Upper lobe of right lung (tissue), 1 donor: Measurements from ENCODE around the gene F7. TPM values are rescaled to one million over a fixed set of nuclear protein-coding genes. Genes with fewer than 3 reads are reported as not detected.
"Not testable (repeated sequence)": the region's sequence is repeated elsewhere in the genome, so short reads cannot be mapped to it uniquely, and the experiment has no call there.

ENCODE experiments used
- ATAC-seq: fragments of 200-7000 bp; cut with Tn5 transposase; one replicate; pipeline ENCODE4 v1.9.1; 2020; ENCODE audit warnings: mild to moderate bottlenecking, moderate library complexity
- DNase-seq: peaks from one replicate; pipeline ENCODE4 v3.0.0-alpha.2; 2020
- H3K27ac ChIP-seq: fragments of 200-600 bp; one replicate; pipeline ENCODE4 v1.8.0; 2022
- H3K27me3 ChIP-seq: fragments of 200-600 bp; one replicate; pipeline ENCODE4 v1.8.0; 2022; ENCODE audit warnings: mild to moderate bottlenecking
- H3K36me3 ChIP-seq: fragments of 200-600 bp; one replicate; pipeline ENCODE4 v1.8.0; 2022
- H3K4me1 ChIP-seq: fragments of 200-600 bp; one replicate; pipeline ENCODE4 v1.8.0; 2022
- H3K4me3 ChIP-seq: fragments of 200-600 bp; one replicate; pipeline ENCODE4 v1.8.0; 2022; ENCODE audit warnings: mild to moderate bottlenecking
- H3K9me3 ChIP-seq: fragments of 200-600 bp; one replicate; pipeline ENCODE4 v1.8.0; 2022
- intact Hi-C: fragments of 100-400 bp; cut with DNase I; formaldehyde crosslinking; loops from one replicate; pipeline ENCODE4 v1.11.0; 2022
- total RNA-seq: library from RNA; stranded (reverse); fragmentation: NEBNext Ultra II Directional; extraction: Animal tissue kit (Norgen Biotek cat#: 25700); gene quantifications from one replicate; pipeline ENCODE4 v1.2.1, GENCODE V29; 2021
- TF ChIP-seq, protein P1 (sequence below): fragments of 200-600 bp; IDR thresholded peaks from one replicate; pipeline ENCODE4 v1.8.0; 2022; ENCODE audit warnings: antibody characterized with exemption
- donor health status: DM: no; HTN: yes; CAD: no; lungs with severe emphysema.

Gene F7
- total RNA-seq, 1 donor from 2014 or later = 0.61 TPM

DNA sequence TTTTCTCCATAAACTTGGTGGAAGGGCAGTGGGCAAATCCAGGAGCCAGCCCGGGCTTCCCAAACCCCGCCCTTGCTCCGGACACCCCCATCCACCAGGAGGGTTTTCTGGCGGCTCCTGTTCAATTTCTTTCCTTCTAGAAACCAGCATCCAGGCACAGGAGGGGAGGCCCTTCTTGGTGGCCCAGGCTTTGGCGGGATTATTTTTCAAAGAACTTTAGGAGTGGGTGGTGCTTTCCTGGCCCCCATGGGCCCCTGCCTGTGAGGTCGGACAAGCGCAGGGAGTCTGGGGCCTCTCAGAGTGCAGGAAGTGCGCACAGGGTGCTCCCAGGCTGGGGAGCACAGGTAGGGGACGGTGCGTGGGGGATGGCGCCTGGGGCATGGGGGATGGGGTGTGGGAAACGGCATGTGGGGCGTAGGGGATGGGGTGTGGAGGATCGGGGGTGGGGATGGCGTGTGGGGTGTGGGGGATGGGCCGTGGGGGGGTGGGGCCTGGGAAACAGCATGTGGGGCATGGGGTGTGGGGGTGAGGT is 396 bp downstream of the F7 start:
- Histone ChIP-seq H3K27me3 (peaks cover 19% of the 10 kb centered on the region), H3K36me3 (no peaks in the 10 kb centered on the region), H3K27ac (no peak overlapping the region), H3K9me3 (no peaks in the 10 kb centered on the region), H3K4me3 (no peak overlapping the region), H3K4me1 (peaks cover 16% of the 10 kb centered on the region)
- DNase-seq (no peak), ATAC-seq (no peak)
- intact Hi-C loops = no loop called here
- TF ChIP-seq, protein P1, sequence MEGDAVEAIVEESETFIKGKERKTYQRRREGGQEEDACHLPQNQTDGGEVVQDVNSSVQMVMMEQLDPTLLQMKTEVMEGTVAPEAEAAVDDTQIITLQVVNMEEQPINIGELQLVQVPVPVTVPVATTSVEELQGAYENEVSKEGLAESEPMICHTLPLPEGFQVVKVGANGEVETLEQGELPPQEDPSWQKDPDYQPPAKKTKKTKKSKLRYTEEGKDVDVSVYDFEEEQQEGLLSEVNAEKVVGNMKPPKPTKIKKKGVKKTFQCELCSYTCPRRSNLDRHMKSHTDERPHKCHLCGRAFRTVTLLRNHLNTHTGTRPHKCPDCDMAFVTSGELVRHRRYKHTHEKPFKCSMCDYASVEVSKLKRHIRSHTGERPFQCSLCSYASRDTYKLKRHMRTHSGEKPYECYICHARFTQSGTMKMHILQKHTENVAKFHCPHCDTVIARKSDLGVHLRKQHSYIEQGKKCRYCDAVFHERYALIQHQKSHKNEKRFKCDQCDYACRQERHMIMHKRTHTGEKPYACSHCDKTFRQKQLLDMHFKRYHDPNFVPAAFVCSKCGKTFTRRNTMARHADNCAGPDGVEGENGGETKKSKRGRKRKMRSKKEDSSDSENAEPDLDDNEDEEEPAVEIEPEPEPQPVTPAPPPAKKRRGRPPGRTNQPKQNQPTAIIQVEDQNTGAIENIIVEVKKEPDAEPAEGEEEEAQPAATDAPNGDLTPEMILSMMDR = no peak

- ATAC-seq = no peak
- Histone ChIP-seq H3K9me3 (no peaks in the 10 kb centered on the region), H3K36me3 (no peaks in the 10 kb centered on the region), H3K4me1 (peaks cover 17% of the 10 kb centered on the region), H3K27me3 (peaks cover 21% of the 10 kb centered on the region), H3K27ac (no peak overlapping the region), H3K4me3 (no peak overlapping the region)
- no peak for DNase-seq
- TF ChIP-seq, protein P1 = no peak
- intact Hi-C loops = no loop called here
Measured at GRCh38 chr13:113106711-113107351, 1.2 kb downstream of the F7 start.

- H3K36me3 ChIP-seq, intact Hi-C loops, ATAC-seq, H3K9me3 ChIP-seq, DNase-seq, H3K4me3 ChIP-seq, H3K27ac ChIP-seq: not testable (repeated sequence)
- H3K4me1 ChIP-seq = peaks cover 17% of the 10 kb centered on the region
- peaks cover 21% of the 10 kb centered on the region for H3K27me3 ChIP-seq
Measured at GRCh38 chr13:113108521-113108920, 2.9 kb downstream of the F7 start.

DNA sequence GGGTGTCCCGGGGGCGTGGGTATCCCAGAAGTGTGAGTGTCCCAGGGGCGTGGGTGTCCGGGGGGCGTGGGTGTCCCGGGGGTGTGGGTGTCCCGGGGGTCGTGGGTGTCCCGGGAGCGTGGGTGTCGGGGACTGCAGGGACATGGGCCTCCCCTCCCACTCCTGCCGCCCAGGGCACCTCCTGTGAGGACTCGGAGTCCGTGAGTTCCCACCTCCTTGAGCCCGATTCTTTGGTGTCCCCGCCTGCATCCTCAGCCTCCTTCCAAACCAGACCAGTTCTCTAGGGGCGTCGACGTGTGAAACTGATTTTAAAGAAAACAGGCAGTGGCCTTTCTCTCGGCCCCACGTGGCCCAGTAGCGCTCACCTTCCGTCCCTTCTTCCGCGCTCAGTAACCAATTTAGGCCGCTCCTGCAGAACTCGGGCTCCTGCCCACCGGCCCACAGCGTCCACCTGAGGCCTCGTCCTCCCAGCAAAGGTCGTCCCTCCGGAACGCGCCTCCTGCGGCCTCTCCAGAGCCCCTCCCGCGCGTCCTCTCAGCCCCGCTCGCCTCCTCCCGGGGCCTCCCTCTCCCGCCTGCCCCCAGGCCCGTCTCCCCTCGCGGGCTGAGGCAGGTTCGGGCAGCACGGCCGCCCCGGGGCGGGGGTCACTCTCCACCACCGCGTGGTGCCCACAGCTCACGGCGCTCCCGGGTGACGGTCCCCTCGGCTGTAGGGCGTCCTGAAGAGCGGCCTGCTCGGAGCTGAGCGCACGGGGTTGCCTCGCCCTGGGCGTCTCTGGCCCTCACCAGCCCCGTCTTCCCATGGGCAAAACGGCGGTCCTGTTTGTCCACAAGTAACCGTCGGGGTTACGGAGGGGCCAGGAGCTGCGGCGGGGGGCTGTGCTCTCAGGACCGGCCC is 3.8 kb downstream of the F7 start:
- peaks cover 21% of the 10 kb centered on the region for H3K27me3 ChIP-seq
- TF ChIP-seq, protein P1 = no peak
- no peak overlapping the region for H3K4me3 ChIP-seq
- H3K27ac ChIP-seq = no peak overlapping the region
- DNase-seq (peak; percentile 56), ATAC-seq (peak; percentile 5)
- no peaks in the 10 kb centered on the region for H3K36me3 ChIP-seq
- intact Hi-C loops = no loop called here
- peaks cover 17% of the 10 kb centered on the region for H3K4me1 ChIP-seq
- H3K9me3 ChIP-seq = no peaks in the 10 kb centered on the region

- TF ChIP-seq, protein P1 = no peak
- Histone ChIP-seq H3K4me3 (peak overlapping the region; percentile 49), H3K4me1 (peaks cover 17% of the 10 kb centered on the region), H3K27ac (no peak overlapping the region), H3K9me3 (no peaks in the 10 kb centered on the region), H3K27me3 (peaks cover 21% of the 10 kb centered on the region), H3K36me3 (no peaks in the 10 kb centered on the region)
- intact Hi-C loops = no loop called here
- peak; percentile 55 for ATAC-seq
- DNase-seq = peak; percentile 69
Measured at GRCh38 chr13:113110048-113110851, 4.7 kb downstream of the F7 start.
